Mucosa of descending colon (tissue), 3 donors: ENCODE data around the gene TTC7B. TPM values are rescaled to one million over a fixed set of nuclear protein-coding genes. Genes with fewer than 3 reads are reported as not detected.

Source experiments
- ATAC-seq: fragments of 200-7000 bp; cut with Tn5 transposase; one replicate; pipeline ENCODE4 v1.9.1; 2020; ENCODE audit warnings: mild to moderate bottlenecking, moderate library complexity
- DNase-seq, 3 donors: peaks; one replicate each; pipeline ENCODE4 v3.0.0-alpha.2; 2020
- H3K36me3 ChIP-seq: fragments of 200-600 bp; one replicate; pipeline ENCODE4 v1.8.0; 2021; ENCODE audit warnings: low read depth, mild to moderate bottlenecking
- H3K4me1 ChIP-seq: fragments of 200-600 bp; one replicate; pipeline ENCODE4 v1.8.0; 2021; ENCODE audit warnings: low read depth, mild to moderate bottlenecking
- H3K4me3 ChIP-seq: fragments of 200-600 bp; one replicate; pipeline ENCODE4 v1.8.0; 2021; ENCODE audit warnings: mild to moderate bottlenecking
- H3K9me3 ChIP-seq: fragments of 200-600 bp; one replicate; pipeline ENCODE4 v1.8.0; 2021; ENCODE audit warnings: mild to moderate bottlenecking
- intact Hi-C, 2 donors: fragments of 100-400 bp; cut with DNase I in 1 of 2; cut with micrococcal nuclease in 1 of 2; formaldehyde crosslinking; loops; one replicate each; pipeline versions ENCODE4 v1.11.0 to v1.11.1; 2022; cut with DNase I, micrococcal nuclease
- total RNA-seq, 3 donors: library from RNA; stranded (reverse); fragmentation: NEBNext Ultra II Directional in 2 of 3; extraction: Animal tissue kit (Norgen Biotek cat#: 25700) in 2 of 3; gene quantifications; one replicate each; pipeline versions ENCODE4 v1.2.1 to v1.2.4, GENCODE V29; 2021 to 2023
- TF ChIP-seq, protein P1 (sequence below): fragments of 200-600 bp; IDR thresholded peaks from one replicate; pipeline ENCODE4 v1.8.0; 2022; ENCODE audit warnings: antibody characterized with exemption, mild to moderate bottlenecking
- donor health status: DM: no; HTN: no; CAD: no; lungs with moderate emphysema.
- donor health status: DM: no; HTN: no; CAD: no.
- donor health status: DM: no; HTN: yes; CAD: no.

Gene TTC7B
- total RNA-seq, 3 donors from 2014 or later = 6.0 to 72.8 (median 10.0) TPM

DNA sequence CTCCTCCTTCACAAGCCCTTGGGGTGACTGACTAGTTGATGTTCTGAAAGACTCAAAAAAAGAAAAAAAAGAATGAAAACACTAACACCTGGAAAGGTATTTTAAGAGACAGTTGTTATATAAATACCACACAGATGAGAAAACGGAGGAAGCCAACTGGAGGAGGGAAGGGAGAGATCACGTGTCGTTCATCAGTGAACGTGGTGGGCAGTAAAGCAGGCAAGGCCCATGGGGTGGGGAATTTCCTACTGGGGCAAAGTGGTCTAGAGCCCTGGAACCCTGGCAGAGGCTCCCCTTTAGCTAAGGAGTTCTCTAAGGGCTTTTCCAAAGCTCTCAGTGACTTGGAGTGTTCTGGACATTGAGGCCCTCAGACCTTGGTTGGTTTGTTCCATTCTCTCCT, 249.7 kb downstream of the TTC7B start:
- ATAC-seq (no peak), DNase-seq (no peak)
- Histone ChIP-seq H3K4me3 (no peak overlapping the region), H3K9me3 (no peaks in the 10 kb centered on the region), H3K36me3 (no peaks in the 10 kb centered on the region), H3K4me1 (no peaks in the 10 kb centered on the region)
- TF ChIP-seq, protein P1, sequence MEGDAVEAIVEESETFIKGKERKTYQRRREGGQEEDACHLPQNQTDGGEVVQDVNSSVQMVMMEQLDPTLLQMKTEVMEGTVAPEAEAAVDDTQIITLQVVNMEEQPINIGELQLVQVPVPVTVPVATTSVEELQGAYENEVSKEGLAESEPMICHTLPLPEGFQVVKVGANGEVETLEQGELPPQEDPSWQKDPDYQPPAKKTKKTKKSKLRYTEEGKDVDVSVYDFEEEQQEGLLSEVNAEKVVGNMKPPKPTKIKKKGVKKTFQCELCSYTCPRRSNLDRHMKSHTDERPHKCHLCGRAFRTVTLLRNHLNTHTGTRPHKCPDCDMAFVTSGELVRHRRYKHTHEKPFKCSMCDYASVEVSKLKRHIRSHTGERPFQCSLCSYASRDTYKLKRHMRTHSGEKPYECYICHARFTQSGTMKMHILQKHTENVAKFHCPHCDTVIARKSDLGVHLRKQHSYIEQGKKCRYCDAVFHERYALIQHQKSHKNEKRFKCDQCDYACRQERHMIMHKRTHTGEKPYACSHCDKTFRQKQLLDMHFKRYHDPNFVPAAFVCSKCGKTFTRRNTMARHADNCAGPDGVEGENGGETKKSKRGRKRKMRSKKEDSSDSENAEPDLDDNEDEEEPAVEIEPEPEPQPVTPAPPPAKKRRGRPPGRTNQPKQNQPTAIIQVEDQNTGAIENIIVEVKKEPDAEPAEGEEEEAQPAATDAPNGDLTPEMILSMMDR = no peak
- intact Hi-C loops = no loop called here

DNA sequence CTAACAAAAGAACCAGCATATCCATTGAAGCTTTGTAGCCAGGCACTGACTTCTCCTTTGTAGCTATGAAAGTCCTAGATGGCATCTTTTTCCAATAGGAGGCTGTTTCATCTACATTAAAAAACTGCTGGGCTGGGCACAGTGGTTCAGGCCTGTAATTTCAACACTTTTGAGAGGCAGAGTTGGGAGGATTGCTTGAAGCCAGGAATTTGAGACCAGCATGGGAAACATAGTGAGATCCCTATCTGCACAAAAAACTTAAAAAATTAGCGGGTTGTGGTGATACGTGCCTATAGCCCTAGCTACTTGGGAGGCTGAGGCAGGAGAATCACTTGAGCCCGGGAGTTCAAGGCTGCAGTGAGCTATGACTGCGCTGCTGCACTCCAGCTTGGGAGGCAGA, 251.7 kb downstream of the TTC7B start:
- ATAC-seq (no peak), DNase-seq (no peak)
- no peaks in the 10 kb centered on the region for H3K36me3 ChIP-seq
- no peaks in the 10 kb centered on the region for H3K9me3 ChIP-seq
- H3K4me3 ChIP-seq = no peak overlapping the region
- intact Hi-C loops = no loop called here
- TF ChIP-seq, protein P1 = no peak
- H3K4me1 ChIP-seq = no peaks in the 10 kb centered on the region

DNA sequence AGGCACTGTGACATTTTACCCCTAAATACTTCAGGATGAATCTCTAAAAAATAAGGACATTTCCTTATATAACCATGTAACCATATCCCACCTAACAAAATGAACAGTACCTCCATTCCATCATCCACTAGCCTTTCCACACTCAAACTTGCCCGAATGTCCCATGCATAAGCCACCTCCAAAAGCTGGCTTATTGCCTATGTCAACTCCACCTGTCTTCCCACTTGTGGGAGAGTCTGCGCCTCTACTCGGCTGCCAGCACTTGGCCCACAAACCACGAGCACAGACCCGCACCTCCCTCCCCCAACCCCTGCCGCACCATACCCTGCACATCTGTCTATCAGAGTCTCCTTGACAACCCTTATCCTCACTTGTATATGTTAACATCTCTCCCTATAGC, 253.6 kb downstream of the TTC7B start:
- no peaks in the 10 kb centered on the region for H3K4me1 ChIP-seq
- no peak for DNase-seq
- no peaks in the 10 kb centered on the region for H3K9me3 ChIP-seq
- H3K36me3 ChIP-seq = no peaks in the 10 kb centered on the region
- intact Hi-C loops = no loop called here
- H3K4me3 ChIP-seq = no peak overlapping the region
- no peak for ATAC-seq
- TF ChIP-seq, protein P1 = no peak

DNA sequence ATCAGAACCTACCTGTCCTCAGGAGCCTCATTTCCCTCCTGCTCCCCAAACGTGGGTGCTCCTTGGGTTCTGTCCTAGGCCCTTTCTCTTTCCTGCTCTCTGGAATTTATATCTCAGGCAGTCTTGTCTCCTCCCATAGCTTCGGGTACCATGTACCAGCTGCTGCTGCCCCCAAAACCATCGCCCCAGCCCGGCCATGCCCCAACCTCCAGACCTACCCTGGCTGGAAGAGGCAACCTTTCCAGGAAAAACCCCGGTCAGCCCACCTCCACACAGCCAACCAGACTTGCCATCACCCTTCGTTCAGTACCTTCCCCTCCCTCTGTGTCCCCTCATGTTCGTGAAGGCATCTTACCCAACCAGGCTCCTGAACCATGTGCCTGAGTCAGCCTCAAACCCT, 254.3 kb downstream of the TTC7B start:
- DNase-seq (no peak), ATAC-seq (no peak)
- no peaks in the 10 kb centered on the region for H3K4me1 ChIP-seq
- no peaks in the 10 kb centered on the region for H3K36me3 ChIP-seq
- H3K4me3 ChIP-seq = no peak overlapping the region
- TF ChIP-seq, protein P1 = no peak
- no peaks in the 10 kb centered on the region for H3K9me3 ChIP-seq
- intact Hi-C loops = no loop called here

DNA sequence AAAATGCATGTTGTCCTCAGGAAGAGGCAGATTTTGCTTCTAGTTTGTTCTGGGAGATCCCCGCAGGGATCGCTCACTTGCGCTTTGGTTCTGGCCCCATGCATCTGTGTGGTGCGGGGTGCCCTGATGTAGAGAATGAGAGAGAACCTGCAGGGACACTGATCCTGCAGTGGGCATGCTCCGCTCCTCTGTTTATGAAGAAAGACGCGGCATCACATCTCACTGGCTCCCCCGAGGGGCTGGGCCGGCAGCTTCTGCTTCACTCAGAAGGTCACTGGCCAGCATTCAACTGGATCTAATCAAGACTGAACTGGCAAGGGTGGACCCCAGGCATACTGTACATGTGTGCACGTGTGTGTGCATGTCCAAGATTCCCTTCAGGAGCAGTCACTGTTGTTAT, 255.2 kb downstream of the TTC7B start:
- no peaks in the 10 kb centered on the region for H3K4me1 ChIP-seq
- no peak overlapping the region for H3K4me3 ChIP-seq
- ATAC-seq = no peak
- intact Hi-C loops = no loop called here
- no peaks in the 10 kb centered on the region for H3K36me3 ChIP-seq
- no peak for DNase-seq
- TF ChIP-seq, protein P1 = no peak
- no peaks in the 10 kb centered on the region for H3K9me3 ChIP-seq

DNA sequence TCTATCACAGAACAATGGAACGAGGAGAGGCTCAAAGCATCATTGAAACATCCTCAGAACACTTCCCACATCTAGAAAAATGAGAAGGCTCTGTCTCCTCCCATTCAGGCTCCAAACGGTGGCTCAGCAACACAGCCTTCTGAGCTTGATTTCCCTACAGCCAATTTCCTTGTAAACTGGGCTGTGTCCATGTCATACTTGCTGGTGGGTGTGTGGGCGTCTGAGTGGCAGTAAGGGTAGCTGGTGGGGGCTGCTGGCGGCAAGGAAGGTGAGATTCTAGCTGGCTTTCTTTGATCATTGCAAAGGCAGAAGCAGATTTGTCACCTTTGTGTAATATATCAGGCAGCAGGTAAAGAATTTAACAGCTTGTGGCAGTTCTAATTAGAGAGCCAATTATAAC, 255.7 kb downstream of the TTC7B start:
- intact Hi-C loops = no loop called here
- no peak for DNase-seq
- no peak for ATAC-seq
- no peaks in the 10 kb centered on the region for H3K9me3 ChIP-seq
- no peak overlapping the region for H3K4me3 ChIP-seq
- no peaks in the 10 kb centered on the region for H3K36me3 ChIP-seq
- H3K4me1 ChIP-seq = no peaks in the 10 kb centered on the region
- TF ChIP-seq, protein P1 = no peak
